Colonic mucosa (tissue), 4 donors: Measurements from ENCODE around the gene TOR3A. TPM values are rescaled to one million over a fixed set of nuclear protein-coding genes. Genes with fewer than 3 reads are reported as not detected.

Source experiments
- DNase-seq: peaks from one replicate; pipeline ENCODE4 v3.0.0-alpha.2; 2020
- H3K27ac ChIP-seq: fragments of 200-600 bp; one replicate; pipeline ENCODE4 v1.8.0; 2021
- H3K27me3 ChIP-seq: fragments of 200-600 bp; one replicate; pipeline ENCODE4 v1.8.0; 2021
- H3K36me3 ChIP-seq: fragments of 200-600 bp; one replicate; pipeline ENCODE4 v1.8.0; 2021
- H3K4me1 ChIP-seq: fragments of 200-600 bp; one replicate; pipeline ENCODE4 v1.8.0; 2021; ENCODE audit warnings: mild to moderate bottlenecking
- H3K4me3 ChIP-seq: fragments of 200-600 bp; one replicate; pipeline ENCODE4 v1.8.0; 2021
- H3K9ac ChIP-seq, 2 donors: one replicate each; pipeline ENCODE4 v1.7.0; 2013; ENCODE audit warnings: control low read depth in 2 of 2, low read depth in 2 of 2, low read length in 2 of 2
- H3K9me3 ChIP-seq: fragments of 200-600 bp; one replicate; pipeline ENCODE4 v1.8.0; 2021
- CTCF ChIP-seq: fragments of 200-600 bp; IDR thresholded peaks from one replicate; pipeline ENCODE4 v1.8.0; 2022; ENCODE audit warnings: antibody characterized with exemption, mild to moderate bottlenecking
- intact Hi-C: fragments of 100-400 bp; cut with DNase I; formaldehyde crosslinking; loops from one replicate; pipeline ENCODE4 v1.14.1; 2022
- total RNA-seq, 2 donors: library from RNA; stranded (reverse); fragmentation: NEBNext Ultra II Directional in 1 of 2; extraction: Animal tissue kit (Norgen Biotek cat#: 25700) in 1 of 2; gene quantifications; one replicate each; pipeline ENCODE4 v1.2.1, GENCODE V29; 2021
- donor health status: healthy.
- donor health status: DM: no; HTN: no; CAD: no.
- donor health status: DM: no; HTN: no; CAD: no.

The TOR3A gene
- total RNA-seq, 2 donors from 2014 or later = 21.6 to 41.1 TPM

DNA sequence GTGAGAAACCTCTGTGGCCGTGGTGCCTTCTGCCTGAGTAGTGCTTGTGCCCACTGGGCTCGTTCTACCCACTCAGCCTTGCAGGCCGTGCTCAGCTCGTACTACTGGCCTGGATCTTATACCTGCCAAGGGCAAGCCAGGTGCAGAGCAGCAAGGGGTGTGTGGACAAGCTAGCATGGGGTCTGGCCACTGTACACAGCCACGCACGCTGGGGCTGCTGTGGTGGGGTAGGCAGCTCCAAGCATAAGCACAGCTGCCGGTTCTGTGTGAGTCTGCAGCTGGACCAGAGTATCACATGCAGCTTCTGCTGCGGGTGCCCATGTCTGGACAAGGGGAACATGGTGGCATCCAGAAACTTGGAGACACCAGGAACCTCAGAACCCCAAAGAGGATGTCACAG lies 39.8 kb upstream of the TOR3A start:
- intact Hi-C loops = no loop called here
- Histone ChIP-seq H3K4me1 (no peaks in the 10 kb centered on the region), H3K27me3 (no peaks in the 10 kb centered on the region), H3K9me3 (no peaks in the 10 kb centered on the region), H3K36me3 (no peaks in the 10 kb centered on the region), H3K9ac (no peak overlapping the region), H3K27ac (no peak overlapping the region), H3K4me3 (no peak overlapping the region)
- no peak for DNase-seq
- no peak for TF ChIP-seq CTCF

- no peaks in the 10 kb centered on the region for H3K27me3 ChIP-seq
- TF ChIP-seq CTCF = no peak
- intact Hi-C loops = no loop called here
- no peaks in the 10 kb centered on the region for H3K36me3 ChIP-seq
- no peaks in the 10 kb centered on the region for H3K4me1 ChIP-seq
- H3K9me3 ChIP-seq = no peaks in the 10 kb centered on the region
- no peak overlapping the region for H3K4me3 ChIP-seq
- H3K27ac ChIP-seq = no peak overlapping the region
- no peak for DNase-seq
- H3K9ac ChIP-seq = no peak overlapping the region
Observed at GRCh38 chr1:179042700-179043099, 39.2 kb upstream of the TOR3A start.

DNA sequence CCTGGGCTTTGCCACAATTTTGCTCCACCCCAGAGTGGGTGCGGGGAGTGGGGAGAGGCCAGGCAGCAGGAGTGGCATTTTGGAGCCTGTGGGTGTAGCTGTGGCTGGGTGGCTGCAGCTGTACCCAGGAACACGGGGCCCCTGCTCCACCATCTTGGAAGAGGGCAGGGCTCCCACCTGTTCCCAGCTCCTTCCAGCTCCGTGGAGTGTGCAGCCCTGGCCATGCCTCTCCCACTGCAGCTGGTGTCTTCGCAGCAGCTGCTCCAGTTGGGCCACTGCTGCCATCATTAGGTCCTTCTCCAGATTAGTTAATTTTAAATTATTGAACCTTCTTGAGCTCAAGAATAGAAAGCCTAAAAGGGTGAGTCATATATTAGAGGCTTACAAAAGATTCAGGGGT lies 38.6 kb upstream of the TOR3A start:
- no peak overlapping the region for H3K9ac ChIP-seq
- H3K4me3 ChIP-seq = no peak overlapping the region
- no peak for TF ChIP-seq CTCF
- H3K4me1 ChIP-seq = no peaks in the 10 kb centered on the region
- intact Hi-C loops = no loop called here
- no peaks in the 10 kb centered on the region for H3K27me3 ChIP-seq
- H3K27ac ChIP-seq = no peak overlapping the region
- no peak for DNase-seq
- H3K9me3 ChIP-seq = no peaks in the 10 kb centered on the region
- H3K36me3 ChIP-seq = no peaks in the 10 kb centered on the region

DNA sequence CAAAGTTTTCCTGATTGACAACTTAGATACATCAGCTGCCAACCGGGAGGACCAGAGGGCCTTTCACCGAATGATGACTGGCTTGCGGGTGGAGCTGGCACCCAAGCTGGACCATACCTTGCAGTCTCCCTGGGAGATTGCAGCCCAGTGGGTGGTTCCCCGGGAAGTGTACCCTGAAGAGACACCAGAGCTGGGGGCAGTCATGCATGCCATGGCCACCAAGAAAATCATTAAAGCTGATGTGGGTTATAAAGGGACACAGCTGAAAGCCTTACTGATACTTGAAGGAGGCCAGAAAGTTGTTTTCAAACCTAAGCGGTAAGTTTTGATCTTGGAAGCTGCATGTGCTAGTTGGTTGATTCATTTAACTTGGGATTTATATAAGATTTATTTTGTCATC lies 38.0 kb upstream of the TOR3A start:
- DNase-seq = no peak
- Histone ChIP-seq H3K9ac (no peak overlapping the region), H3K27me3 (no peaks in the 10 kb centered on the region), H3K27ac (no peak overlapping the region), H3K36me3 (no peaks in the 10 kb centered on the region), H3K4me3 (no peak overlapping the region), H3K9me3 (no peaks in the 10 kb centered on the region), H3K4me1 (no peaks in the 10 kb centered on the region)
- intact Hi-C loops = no loop called here
- TF ChIP-seq CTCF = no peak

- TF ChIP-seq CTCF = no peak
- Histone ChIP-seq H3K4me3 (no peak overlapping the region), H3K4me1 (no peaks in the 10 kb centered on the region), H3K9ac (no peak overlapping the region), H3K9me3 (no peaks in the 10 kb centered on the region), H3K27me3 (no peaks in the 10 kb centered on the region), H3K27ac (no peak overlapping the region), H3K36me3 (no peaks in the 10 kb centered on the region)
- no peak for DNase-seq
- intact Hi-C loops = no loop called here
Observed at GRCh38 chr1:179046808-179047635, 34.8 kb upstream of the TOR3A start.
